GM18502 (cell line): ENCODE measurements around the gene APEH.

ENCODE experiments used
- ATAC-seq: cut with Tn5 transposase; IDR thresholded peaks from one replicate; pipeline ENCODE4 v1.9.1; 2021; ENCODE audit warnings: mild to moderate bottlenecking; ENCODE audit not compliant: unreplicated experiment, poor library complexity

APEH gene

GRCh38 chr3:49722896-49723295 lies 48.7 kb downstream of the APEH start:
- ATAC-seq: no peak

DNA sequence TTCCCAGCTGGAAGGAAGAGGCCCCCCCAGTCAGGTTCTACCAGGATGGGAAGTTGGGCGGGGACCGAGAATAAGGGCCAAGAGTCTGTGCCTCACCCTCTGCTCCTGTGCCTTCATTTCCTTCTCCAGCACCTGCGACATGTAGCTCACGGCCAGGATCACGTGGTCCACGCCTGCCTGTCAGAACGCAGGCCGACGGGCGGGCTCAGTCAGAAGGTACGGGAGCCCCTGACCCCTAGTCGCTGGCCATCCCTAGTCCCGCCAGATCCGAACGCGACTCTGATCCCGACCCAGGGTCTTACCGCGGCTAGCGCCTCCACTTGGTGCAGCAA lies 49.1 kb downstream of the APEH start:
- ATAC-seq: no peak

GRCh38 chr3:49723628-49724551 lies 49.7 kb downstream of the APEH start, which contains the start of gene GMPPB:
Gene GMPPB (minus strand): TSS chr3:49723951. CDS start chr3:49723726, 225 bp downstream.
- peak; percentile 80 for ATAC-seq

GRCh38 chr3:49724586-49724985 lies 50.4 kb downstream of the APEH start:
- ATAC-seq: no peak

- no peak for ATAC-seq
Measured at GRCh38 chr3:49725906-49726681, 51.9 kb downstream of the APEH start.

- no peak for ATAC-seq
Measured at GRCh38 chr3:49727154-49727923, 53.2 kb downstream of the APEH start.

GRCh38 chr3:49727924-49728361 lies 53.8 kb downstream of the APEH start:
- ATAC-seq: no peak

DNA sequence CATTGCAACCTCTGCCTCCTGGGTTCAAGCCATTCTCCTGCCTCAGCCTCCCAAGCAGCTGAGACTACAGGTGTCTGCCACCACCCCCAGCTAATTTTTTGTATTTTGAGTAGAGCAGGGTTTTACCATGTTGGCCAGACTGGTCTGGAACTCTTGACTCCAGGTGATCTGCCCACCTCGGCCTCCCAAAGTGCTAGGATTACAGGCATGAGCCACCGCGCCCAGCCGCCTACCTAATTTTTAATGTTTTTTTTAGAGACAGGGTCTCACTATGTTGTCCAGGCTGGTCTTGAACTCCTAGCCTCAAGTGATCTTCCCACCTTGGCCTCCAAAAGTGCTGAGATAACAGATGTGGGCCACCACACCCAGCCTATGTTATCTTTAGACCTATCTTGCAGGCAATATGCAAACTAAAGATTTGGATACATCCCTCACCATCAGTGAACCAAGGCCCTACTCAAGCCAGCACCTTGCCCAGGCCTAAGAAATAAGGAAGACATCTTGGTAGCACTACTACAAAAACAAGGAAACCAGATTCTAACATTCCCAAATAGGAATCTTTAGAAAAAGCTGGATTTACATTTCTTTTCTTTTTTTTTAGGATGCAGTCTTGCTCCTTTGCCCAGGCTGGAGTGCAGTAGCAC lies 55.9 kb downstream of the APEH start:
- ATAC-seq: no peak

GRCh38 chr3:49732597-49732996 lies 58.4 kb downstream of the APEH start:
- ATAC-seq: no peak

DNA sequence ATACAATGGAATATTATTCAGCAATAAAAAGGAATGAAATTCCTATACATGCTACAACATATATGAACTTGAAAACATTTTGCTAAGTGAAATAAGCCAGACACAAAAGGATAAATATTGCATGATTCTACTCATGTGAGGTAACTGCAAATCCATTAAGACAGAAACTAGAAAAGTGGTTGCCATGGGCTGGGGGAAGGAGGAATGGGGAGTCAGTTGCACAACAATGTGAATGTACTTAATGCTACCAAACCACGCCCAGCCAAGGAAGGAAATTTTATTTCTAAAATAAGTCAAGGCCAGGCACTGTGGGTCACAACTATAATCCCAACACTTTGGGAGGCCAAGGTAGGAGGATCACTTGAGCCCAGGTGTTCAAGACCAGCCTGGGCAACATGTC lies 59.4 kb downstream of the APEH start:
- no peak for ATAC-seq
